ENCODE measurements around the gene ELOVL5.

DNA sequence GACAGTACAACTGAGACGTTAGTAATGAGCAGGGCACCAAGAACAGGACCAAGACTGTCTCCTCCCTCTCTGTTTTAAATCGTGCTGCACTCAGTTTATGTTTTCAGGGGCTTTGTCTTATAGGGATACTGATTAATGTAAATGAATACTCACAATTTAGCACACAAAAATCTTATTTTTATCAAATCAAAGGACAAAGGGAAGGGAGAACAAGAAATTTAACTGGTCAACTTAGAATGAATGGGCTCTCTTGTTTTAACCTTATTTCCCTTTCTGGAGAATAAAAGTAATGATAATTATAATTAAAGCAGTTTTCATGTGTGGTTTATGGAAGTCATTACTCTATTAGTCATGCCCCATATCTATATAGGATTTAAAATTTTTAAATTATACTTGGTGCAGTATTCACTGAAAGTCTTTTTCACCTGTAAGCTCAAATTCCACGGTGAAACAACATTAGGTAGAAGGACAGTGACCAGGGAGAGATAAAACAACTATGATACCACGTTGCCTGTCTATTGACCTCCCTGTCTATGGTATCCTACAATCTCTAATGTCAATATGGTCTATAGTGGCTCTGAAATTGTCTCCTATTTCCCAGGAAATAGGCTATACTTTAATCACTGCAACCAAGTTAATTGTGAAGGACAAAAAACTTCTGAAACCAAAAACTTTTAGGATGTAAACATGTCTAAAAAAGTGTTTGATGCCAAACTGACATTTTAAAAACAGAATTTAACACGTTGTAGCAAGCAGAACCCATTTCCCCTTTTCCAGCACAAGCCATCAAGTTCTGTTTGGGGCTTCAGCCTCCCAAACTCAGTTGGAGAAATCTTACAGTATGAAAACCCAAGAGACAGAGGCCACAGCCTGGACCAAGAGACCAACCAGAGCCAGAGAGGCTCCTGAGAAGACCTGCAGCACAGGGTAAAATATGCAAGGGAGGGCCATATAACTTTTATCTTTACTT is 15.0 kb downstream of the ELOVL5 start:
- TF ChIP-seq GATA3 (IDR thresholded peaks at IDR 0.05; ENCODE audit: low read depth, low read length) (no peak), GATA2 (IDR thresholded peaks at IDR 0.05; ENCODE audit: low read depth, low read length) (no peak)

All from SH-SY5Y (cell line).